Nephron (organoid): ENCODE measurements around the gene UBAC1.
A peak's percentile ranks its signal among the peaks of the same experiment; 100 is the strongest.

Source experiments
- H3K27ac Mint-ChIP-seq, 3 experiments: 2 replicates each; pipeline ENCODE4 v1.8.0; 2020; ENCODE audit warnings: mixed read lengths in 3 of 3, mild to moderate bottlenecking in 2 of 3, moderate library complexity in 1 of 3
- H3K27me3 Mint-ChIP-seq: 2 replicates; pipeline ENCODE4 v1.8.0; 2021; ENCODE audit warnings: low read depth, mild to moderate bottlenecking, moderate library complexity, mixed read lengths
- H3K36me3 Mint-ChIP-seq: 2 replicates; pipeline ENCODE4 v1.8.0; 2020; ENCODE audit warnings: low read depth, mixed read lengths
- H3K4me1 Mint-ChIP-seq: 2 replicates; pipeline ENCODE4 v1.8.0; 2020; ENCODE audit warnings: mixed read lengths
- H3K4me3 Mint-ChIP-seq, 3 experiments: 2 replicates each; pipeline ENCODE4 v1.8.0; 2020; ENCODE audit warnings: mild to moderate bottlenecking in 3 of 3, mixed read lengths in 3 of 3, moderate library complexity in 2 of 3
- H3K9me3 Mint-ChIP-seq: 2 replicates; pipeline ENCODE4 v1.8.0; 2020; ENCODE audit warnings: mixed read lengths
- TF ChIP-seq, protein P1 (sequence below), 3 experiments: fragments of 200-600 bp; sonication (generic); IDR thresholded peaks; one replicate each; pipeline ENCODE4 v1.5.0; 2021; ENCODE audit warnings: antibody characterized with exemption in 3 of 3; ENCODE audit not compliant: unreplicated experiment in 3 of 3

The UBAC1 gene

DNA sequence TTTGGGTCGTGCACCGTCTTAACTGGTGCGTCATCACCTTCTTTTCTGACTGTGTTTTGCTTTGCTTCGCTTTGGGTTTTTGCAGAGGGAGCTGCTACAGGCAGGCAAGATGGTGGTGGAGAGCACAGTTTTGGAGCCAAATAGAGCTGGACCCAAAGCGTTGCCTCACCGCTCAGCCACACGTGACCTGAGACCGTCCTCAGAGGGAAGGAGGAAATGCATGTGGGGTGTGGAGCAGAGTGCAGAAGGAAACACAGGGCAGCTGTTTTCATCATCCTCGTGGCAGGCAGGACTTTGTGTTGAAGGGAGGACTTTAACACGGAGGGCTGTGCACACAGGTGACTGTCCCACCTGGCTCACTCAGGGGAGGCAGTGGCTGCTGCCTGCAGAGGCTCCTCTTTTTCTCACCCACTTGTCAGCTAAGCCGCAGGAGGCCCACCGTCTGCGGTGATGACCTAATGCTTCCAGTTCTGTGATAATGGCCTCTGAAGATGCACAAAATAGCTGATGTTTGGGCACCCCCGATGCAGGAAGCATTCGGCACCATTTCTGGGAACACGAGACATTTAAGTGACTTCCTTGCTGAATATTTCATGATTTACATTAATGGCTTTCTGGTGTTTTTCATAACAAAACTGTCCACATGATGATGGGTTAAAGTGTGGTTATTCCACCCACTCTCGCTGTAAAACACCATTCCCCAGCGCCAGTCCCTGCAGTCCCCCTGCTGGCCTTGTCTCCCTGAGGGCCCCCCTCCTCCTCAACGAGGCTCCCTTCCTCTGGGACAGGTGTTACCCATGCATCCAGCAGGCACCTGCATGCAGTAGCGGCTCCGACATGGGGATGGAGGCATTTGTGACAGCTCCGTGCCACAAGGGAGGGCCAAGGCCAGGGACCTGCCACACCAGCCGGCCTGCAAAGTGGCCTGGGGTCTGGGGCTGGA, 12.4 kb upstream of the UBAC1 start:
- TF ChIP-seq, protein P1, sequence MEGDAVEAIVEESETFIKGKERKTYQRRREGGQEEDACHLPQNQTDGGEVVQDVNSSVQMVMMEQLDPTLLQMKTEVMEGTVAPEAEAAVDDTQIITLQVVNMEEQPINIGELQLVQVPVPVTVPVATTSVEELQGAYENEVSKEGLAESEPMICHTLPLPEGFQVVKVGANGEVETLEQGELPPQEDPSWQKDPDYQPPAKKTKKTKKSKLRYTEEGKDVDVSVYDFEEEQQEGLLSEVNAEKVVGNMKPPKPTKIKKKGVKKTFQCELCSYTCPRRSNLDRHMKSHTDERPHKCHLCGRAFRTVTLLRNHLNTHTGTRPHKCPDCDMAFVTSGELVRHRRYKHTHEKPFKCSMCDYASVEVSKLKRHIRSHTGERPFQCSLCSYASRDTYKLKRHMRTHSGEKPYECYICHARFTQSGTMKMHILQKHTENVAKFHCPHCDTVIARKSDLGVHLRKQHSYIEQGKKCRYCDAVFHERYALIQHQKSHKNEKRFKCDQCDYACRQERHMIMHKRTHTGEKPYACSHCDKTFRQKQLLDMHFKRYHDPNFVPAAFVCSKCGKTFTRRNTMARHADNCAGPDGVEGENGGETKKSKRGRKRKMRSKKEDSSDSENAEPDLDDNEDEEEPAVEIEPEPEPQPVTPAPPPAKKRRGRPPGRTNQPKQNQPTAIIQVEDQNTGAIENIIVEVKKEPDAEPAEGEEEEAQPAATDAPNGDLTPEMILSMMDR (IDR thresholded peaks at IDR 0.05; ENCODE audit: unreplicated experiment in 3 of 3), result no peak
- H3K27ac Mint-ChIP-seq, result no peak overlapping the region
- H3K4me1 Mint-ChIP-seq, result peaks cover 17% of the 10 kb centered on the region
- peaks cover 39% of the 10 kb centered on the region for H3K27me3 Mint-ChIP-seq
- H3K9me3 Mint-ChIP-seq, result no peaks in the 10 kb centered on the region
- no peaks in the 10 kb centered on the region for H3K36me3 Mint-ChIP-seq
- H3K4me3 Mint-ChIP-seq, result no peak overlapping the region

DNA sequence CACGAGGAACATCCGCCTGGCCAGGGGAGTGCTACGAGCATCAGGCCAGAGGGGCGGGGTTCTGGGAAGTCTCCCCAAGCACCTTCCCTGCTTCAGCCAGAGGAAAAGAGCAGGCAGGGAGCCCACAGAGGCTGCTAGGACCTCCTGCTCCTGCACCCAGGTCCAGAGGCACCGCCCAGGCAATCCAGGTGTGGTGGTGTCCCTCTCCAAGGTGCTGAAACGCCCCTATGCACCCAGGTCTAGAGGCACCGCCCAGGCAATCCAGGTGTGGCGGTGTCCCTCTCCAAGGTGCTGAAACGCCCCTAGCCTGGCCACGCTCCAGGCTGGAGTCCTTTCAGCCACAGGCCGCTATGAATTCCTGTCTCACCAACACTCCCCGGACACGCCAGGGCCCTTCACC, 10.7 kb upstream of the UBAC1 start:
- TF ChIP-seq, protein P1 (IDR thresholded peaks at IDR 0.05; ENCODE audit: unreplicated experiment in 3 of 3), result no peak
- Mint-ChIP-seq H3K27ac (no peak overlapping the region), H3K4me1 (peaks cover 23% of the 10 kb centered on the region), H3K27me3 (peaks cover 48% of the 10 kb centered on the region), H3K36me3 (no peaks in the 10 kb centered on the region), H3K4me3 (no peak overlapping the region), H3K9me3 (no peaks in the 10 kb centered on the region)

DNA sequence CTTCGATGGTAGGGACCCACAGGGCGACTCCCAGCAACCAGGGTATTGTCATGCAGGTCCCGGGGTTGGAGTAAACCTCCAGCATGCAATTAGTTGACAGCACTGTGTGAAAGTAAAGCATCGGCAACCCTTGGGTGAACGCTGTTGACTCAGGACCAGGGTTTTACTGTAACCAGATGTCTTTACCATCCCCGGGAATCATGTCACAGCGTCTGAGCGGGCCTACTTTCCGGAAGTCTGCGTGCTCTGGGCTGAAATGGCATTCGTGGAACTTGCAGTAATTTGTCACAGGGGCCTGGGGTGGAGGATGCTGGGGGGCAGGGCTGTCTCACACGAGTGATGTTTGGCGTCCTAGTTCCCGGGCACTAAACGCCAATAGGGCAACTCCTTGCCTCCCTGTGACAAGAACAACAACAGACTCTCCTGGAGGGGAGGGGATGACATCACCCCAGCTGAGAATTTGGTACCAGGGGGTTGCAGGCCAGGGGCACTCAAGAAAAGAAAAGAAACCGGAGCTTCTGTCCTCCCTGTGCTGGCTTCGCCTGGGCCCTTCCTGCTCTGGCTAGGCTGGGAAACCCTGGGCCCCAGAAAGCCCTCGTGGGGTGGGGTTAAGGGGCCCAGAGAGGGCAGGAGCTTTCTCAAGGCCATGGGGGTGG, 10.1 kb upstream of the UBAC1 start:
- Mint-ChIP-seq H3K9me3 (no peaks in the 10 kb centered on the region), H3K4me3 (no peak overlapping the region), H3K36me3 (no peaks in the 10 kb centered on the region), H3K27ac (no peak overlapping the region), H3K27me3 (peaks cover 43% of the 10 kb centered on the region), H3K4me1 (peaks cover 17% of the 10 kb centered on the region)
- TF ChIP-seq, protein P1 (IDR thresholded peaks at IDR 0.05; ENCODE audit: unreplicated experiment in 3 of 3), result no peak

DNA sequence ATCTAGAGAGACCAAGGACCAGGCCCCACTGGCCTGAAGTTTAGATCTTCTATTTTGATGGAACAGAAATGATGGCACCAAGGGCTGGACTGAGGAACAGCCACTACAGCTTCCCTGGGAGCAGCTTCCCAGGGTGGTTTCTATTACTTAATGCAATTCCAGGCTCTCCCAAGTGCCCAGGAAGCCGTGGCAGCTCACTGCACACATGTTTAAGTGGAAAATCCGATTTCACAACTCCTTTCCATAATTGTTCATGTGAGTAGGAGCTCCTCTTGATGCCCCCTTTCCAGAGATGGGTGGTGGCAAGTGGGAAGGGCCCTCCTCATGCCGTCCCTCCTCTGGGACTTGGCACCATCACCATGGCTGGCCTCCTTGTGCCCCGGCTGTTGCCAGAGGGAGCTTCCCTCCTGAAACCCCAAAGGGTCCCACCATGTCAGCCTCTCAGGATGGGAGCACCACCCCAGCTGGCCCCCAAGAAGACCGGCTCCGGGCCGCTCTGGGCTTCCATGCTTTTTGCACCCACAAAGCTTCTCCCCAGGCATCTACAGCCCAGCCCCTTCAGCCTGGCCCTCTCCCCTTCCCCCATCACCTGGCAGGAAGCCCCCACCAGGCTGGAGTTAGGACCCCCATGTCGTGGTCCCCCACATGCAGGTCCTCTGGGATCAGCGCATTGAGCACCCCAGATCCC, 9.1 kb upstream of the UBAC1 start:
- H3K27ac Mint-ChIP-seq, result no peak overlapping the region
- TF ChIP-seq, protein P1 (IDR thresholded peaks at IDR 0.05; ENCODE audit: unreplicated experiment in 3 of 3), result no peak

DNA sequence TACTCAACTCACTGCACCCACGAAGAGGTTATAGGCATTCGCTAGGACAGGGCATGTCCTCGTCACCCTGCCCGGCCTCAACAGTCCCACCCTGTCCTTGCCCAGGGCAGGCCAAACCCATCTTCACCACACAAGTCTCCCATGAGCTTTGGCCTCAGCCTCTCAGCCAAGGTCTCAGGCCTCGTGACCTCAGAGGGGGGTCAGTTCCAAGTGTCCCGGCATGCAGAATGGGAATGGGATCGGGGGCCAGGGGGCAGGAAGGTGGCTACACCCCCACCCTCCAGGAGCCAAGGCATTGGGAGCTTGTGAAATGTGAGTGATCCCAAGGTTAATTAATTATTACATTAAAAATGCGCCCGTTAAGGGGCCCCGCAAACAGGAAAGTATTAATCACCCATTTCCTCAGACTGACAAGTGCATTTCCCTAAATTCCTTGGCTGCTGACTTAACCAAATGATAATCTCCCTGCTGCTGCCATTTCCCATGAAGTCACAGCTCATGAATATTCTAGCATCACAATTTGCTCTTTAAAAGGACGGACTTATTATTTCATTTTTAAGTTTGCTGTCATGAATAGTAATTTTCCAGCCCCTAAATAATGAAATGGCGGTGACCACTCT, 8.0 kb upstream of the UBAC1 start:
- no peak overlapping the region for H3K4me3 Mint-ChIP-seq
- H3K9me3 Mint-ChIP-seq, result no peaks in the 10 kb centered on the region
- peak overlapping the region in 2 of 3 experiments; percentile 11 to 77 for H3K27ac Mint-ChIP-seq
- H3K27me3 Mint-ChIP-seq, result peaks cover 36% of the 10 kb centered on the region
- H3K36me3 Mint-ChIP-seq, result no peaks in the 10 kb centered on the region
- TF ChIP-seq, protein P1 (IDR thresholded peaks at IDR 0.05; ENCODE audit: unreplicated experiment in 3 of 3), result no peak
- H3K4me1 Mint-ChIP-seq, result peaks cover 17% of the 10 kb centered on the region

More for the DNA sequence above, 9.1 kb upstream of the UBAC1 start:
- Mint-ChIP-seq H3K27me3 (peaks cover 40% of the 10 kb centered on the region), H3K9me3 (no peaks in the 10 kb centered on the region), H3K4me3 (no peak overlapping the region), H3K36me3 (no peaks in the 10 kb centered on the region), H3K4me1 (peaks cover 17% of the 10 kb centered on the region)
